Stimulated activated CD8-positive, alpha-beta memory T cell treated with anti-CD3 and anti-CD28 coated beads, Interleukin-12 subunit alpha, Interleukin-12 subunit beta, amount 100 ng/mL, for 24 hours (primary cell): ENCODE results near the gene TOR1AIP2.
"Not testable (repeated sequence)": the region's sequence is repeated elsewhere in the genome, so short reads cannot be mapped to it uniquely, and the experiment has no call there.

Source experiments
- DNase-seq: peaks from one replicate; pipeline ENCODE4 v3.0.0-alpha.2; 2020; ENCODE audit errors: extremely low read depth

TOR1AIP2 gene

DNA sequence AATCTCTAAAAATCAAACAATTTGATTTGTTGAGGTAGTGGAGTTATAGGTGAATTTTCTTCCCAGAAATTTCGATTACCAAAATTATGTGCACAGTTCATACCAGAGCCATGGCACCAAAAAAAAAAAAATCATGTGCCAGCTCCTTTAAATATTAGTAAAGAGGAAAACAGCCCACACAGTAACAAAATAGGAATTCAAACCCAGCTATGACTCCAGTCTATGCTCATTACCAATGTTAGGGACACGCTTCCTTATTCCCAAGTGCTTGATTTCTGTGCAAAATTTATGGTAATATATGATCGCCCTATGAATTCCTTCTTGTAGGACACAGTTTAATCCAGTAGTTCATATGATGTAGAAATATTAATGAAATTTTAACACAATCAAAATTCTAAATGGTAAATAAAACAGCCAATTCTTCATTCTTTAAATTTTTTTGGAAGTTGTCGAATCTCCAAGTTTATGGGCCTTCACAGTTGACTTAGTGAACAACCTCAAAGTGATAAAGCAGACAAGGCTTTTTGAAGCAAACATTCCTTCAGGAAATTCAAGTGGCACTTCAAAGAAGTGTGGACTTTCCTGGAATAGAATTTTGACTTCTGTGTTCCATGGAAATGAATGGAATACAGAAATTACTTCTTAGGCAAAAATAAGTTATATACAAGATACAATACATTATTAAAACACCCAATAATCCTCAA is 1.9 kb downstream of the TOR1AIP2 start:
- no peak for DNase-seq

- no peak for DNase-seq
These were observed 4.2 kb downstream of the TOR1AIP2 start for GRCh38 chr1:179873438-179873851.

GRCh38 chr1:179872558-179872957 is 5.0 kb downstream of the TOR1AIP2 start:
- no peak for DNase-seq

GRCh38 chr1:179871940-179872339 is 5.7 kb downstream of the TOR1AIP2 start:
- DNase-seq, result no peak

DNA sequence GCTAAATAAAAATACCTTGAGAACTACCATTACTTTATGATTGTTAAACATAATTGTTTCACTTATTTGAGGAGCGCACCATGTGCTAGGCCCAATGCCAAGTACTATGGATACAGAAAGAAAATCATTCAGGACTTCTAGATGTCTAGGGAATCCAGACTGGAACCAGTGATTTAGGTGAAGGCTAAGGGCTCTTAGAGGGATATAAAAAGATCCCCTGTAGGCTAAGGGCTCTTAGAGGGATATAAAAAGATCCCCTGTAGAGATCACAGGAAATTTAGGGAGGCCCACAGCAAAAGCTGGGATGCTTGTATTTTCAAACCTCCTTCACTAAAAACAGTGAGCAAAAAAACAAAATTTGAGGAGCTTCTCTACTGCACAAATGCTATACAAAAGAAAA is 6.7 kb downstream of the TOR1AIP2 start:
- no peak for DNase-seq

DNA sequence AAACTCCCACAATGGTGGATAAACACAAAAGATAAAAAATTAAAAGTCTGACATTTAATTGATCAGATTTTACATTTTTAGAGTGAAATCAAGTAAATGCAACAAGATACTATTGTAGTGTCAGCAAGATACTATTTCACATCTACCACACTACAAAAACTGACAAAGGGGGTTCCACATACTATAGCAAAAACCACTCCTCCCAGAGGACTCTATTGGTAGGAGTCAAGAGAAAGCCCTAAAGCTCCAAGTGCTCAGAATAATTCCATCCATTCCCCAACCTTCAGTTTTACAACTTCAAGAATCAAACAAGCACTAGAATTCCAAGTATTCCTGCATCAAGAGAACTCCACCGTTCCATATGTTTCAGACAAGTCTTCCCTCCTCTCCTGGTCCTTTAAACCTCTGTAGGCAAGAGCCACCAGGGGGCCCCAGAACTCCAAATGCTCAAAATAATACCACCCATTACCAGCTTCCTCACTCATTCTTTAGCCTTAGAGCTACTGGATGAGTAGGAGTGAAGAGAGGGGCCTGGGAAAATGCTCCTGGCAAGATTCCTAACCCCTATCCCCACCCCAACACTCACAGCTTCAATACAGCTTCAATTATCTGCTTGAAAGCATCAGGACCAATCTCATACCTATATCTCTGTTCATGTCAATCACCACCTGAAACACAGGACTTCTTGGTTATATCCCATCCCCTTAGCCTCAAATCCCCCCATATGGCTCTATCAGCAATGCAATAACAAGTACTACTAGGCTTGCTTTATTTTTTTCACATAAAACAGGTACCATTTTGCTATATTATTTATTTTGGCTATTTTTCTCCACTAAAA is 9.9 kb downstream of the TOR1AIP2 start:
- no peak for DNase-seq

- DNase-seq, result no peak
These were observed 11.0 kb downstream of the TOR1AIP2 start for GRCh38 chr1:179866616-179867015.

DNA sequence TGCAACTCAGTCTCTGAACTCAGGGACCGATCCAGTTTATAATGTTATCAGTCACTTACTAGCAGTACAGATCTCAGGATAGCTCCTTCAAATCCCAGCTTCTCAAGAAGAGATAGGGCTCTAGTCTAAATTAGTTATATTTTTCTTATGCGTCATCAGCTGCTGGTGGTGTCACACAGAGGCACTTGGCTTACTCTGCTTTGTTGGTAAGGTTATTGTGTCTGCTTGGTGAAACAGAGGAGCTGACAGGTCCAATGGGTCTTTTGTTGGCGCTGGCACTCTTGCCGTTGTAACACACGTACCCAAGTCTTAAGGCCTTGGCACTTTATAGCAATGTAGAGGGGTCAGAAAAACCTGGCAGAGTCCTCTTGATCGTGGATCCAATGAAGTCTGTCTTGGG is 12.2 kb downstream of the TOR1AIP2 start:
- DNase-seq, result no peak

- no peak for DNase-seq
These were observed 17.0 kb downstream of the TOR1AIP2 start for GRCh38 chr1:179860652-179861051.

DNA sequence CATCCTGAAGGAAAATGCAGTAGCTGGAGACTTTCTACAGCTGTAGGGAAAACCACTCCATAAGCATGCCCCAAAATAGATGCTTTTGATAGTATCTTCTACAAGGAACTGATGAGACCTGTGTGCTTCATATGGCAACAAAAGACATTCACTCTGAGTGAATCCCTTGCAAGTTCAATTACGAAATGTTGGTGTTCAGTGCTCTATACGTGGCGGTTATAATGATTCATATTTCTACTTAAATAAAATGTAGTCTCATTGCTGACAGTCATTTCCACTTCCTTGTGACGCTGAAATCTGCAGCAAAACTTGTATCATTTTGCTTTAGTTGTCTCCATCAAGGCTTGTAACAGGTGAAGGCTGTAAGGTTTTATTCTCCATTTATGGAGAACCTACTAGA is 20.6 kb downstream of the TOR1AIP2 start:
- DNase-seq, result no peak

GRCh38 chr1:179856296-179856695 is 21.3 kb downstream of the TOR1AIP2 start:
- no peak for DNase-seq

DNA sequence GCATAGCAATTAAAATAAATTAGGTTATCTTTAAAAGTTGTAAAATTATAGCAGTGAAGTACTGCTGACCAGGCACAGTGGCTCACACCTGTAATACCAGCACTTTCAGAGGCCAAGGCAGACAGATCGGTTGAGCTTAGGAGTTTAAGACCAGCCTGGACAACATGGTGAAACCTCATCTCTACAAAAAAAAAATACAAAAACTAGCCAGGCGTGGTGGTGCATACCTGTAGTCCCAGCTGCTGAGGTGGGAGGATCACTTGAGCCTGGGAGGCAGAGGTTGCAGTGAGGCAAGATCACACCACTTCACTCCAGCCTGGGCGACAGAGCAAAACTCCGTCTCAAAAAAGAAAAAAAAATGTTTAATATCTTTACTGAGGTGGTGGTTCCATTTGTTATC is 21.8 kb downstream of the TOR1AIP2 start:
- DNase-seq, result not testable (repeated sequence)

DNA sequence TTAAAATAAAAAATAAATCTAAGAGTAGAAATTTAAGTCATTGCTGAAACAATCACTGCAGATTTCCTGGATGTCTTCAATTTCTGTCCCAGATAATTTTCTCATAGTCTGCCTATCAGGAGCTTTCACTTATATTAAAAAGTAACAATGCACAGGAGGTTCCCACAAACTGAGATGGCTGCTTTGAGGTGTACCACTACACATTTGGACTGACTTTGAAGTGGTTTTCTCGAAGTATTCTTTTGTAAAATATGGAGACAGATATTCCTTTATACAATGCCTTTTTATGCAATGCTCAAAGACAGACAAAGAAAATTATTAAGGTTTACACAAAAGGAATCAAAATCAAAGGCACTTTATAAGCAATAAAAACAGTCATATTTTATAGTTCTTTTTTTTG is 24.5 kb downstream of the TOR1AIP2 start:
- DNase-seq, result no peak

GRCh38 chr1:179848233-179848632 is 29.4 kb downstream of the TOR1AIP2 start:
- DNase-seq, result no peak

GRCh38 chr1:179840107-179840506 is 37.5 kb downstream of the TOR1AIP2 start:
- DNase-seq, result no peak

- DNase-seq, result not testable (repeated sequence)
These were observed 40.7 kb downstream of the TOR1AIP2 start for GRCh38 chr1:179836686-179837445.

- no peak for DNase-seq
These were observed 45.5 kb downstream of the TOR1AIP2 start for GRCh38 chr1:179831852-179832699.

GRCh38 chr1:179831225-179831624 is 46.4 kb downstream of the TOR1AIP2 start:
- no peak for DNase-seq

GRCh38 chr1:179828554-179829110 is 49.0 kb downstream of the TOR1AIP2 start:
- DNase-seq, result no peak

- DNase-seq, result no peak
These were observed 50.9 kb downstream of the TOR1AIP2 start for GRCh38 chr1:179826626-179827280.
